Skeletal muscle satellite cell (primary cell): ENCODE data around the gene CCDC158.
A peak's percentile ranks its signal among the peaks of the same experiment; 100 is the strongest.
"Not testable (repeated sequence)": the region's sequence is repeated elsewhere in the genome, so short reads cannot be mapped to it uniquely, and the experiment has no call there.

ENCODE experiments used
- H3K27me3 ChIP-seq: 2 replicates; pipeline ENCODE4 v1.7.0; 2013; ENCODE audit warnings: low read length; ENCODE audit not compliant: control insufficient read depth, insufficient read depth
- H3K36me3 ChIP-seq: 2 replicates; pipeline ENCODE4 v1.7.0; 2013; ENCODE audit warnings: mild to moderate bottlenecking, control low read depth, low read length; ENCODE audit not compliant: insufficient read depth
- H3K4me1 ChIP-seq: 2 replicates; pipeline ENCODE4 v1.7.0; 2013; ENCODE audit warnings: low read length; ENCODE audit not compliant: control insufficient read depth, insufficient read depth
- H3K4me2 ChIP-seq: 2 replicates; pipeline ENCODE4 v1.7.0; 2013; ENCODE audit warnings: mild to moderate bottlenecking, low read length
- H3K4me3 ChIP-seq: 2 replicates; pipeline ENCODE4 v1.7.0; 2013; ENCODE audit warnings: low read length
- H3K9ac ChIP-seq: 2 replicates; pipeline ENCODE4 v1.7.0; 2013; ENCODE audit warnings: mild to moderate bottlenecking, low read depth, low read length, moderate library complexity
- H3K9me3 ChIP-seq: replicated peaks from 2 replicates; pipeline ENCODE4 v1.7.0; 2013; ENCODE audit warnings: mild to moderate bottlenecking, control low read depth, low read length

CCDC158 gene

GRCh38 chr4:76426272-76426671 lies 5.3 kb upstream of the CCDC158 start:
- H3K36me3 ChIP-seq, result no peaks in the 10 kb centered on the region
- no peak overlapping the region for H3K4me2 ChIP-seq
- H3K27me3 ChIP-seq, result peaks cover 13% of the 10 kb centered on the region
- no peaks in the 10 kb centered on the region for H3K4me1 ChIP-seq
- H3K9ac ChIP-seq, result no peak overlapping the region
- H3K9me3 ChIP-seq, result no peaks in the 10 kb centered on the region
- no peak overlapping the region for H3K4me3 ChIP-seq

GRCh38 chr4:76423159-76423558 lies 2.2 kb upstream of the CCDC158 start:
- H3K4me1 ChIP-seq, H3K9me3 ChIP-seq, H3K4me2 ChIP-seq, H3K36me3 ChIP-seq, H3K4me3 ChIP-seq, H3K9ac ChIP-seq: not testable (repeated sequence)
- H3K27me3 ChIP-seq, result peaks cover 11% of the 10 kb centered on the region

DNA sequence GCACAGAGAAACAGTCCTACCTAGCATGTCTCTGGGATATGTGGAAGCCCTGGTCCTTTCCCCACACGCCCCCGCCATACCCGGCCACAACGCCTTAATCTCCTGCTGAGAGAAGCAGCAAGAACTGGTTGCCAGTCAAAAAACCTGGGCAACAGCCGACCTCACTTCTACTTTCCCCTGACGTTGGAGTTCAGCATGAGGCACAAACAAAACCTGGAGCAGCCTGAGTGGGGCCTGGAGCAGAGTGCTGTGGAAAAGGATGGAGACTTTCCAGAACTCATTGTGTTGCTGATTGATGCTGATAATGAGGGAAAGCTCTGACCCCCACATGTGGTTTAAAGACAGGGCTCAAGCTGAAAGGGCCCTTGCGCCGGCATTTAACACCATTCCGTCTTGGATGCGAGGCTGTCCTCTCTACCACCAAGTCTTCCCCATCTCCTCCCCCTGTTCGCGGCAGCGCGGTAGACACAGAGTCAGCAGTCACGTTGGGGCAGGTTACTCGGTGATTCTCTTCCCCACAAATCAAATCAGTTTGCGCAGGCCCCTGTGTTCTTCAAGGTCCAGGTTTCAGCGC lies 666 bp downstream of the CCDC158 start:
- Histone ChIP-seq H3K9ac (no peak overlapping the region), H3K4me1 (no peaks in the 10 kb centered on the region), H3K9me3 (no peaks in the 10 kb centered on the region), H3K36me3 (no peaks in the 10 kb centered on the region), H3K4me3 (no peak overlapping the region), H3K4me2 (peak overlapping the region; percentile 75), H3K27me3 (peaks cover 6% of the 10 kb centered on the region)

DNA sequence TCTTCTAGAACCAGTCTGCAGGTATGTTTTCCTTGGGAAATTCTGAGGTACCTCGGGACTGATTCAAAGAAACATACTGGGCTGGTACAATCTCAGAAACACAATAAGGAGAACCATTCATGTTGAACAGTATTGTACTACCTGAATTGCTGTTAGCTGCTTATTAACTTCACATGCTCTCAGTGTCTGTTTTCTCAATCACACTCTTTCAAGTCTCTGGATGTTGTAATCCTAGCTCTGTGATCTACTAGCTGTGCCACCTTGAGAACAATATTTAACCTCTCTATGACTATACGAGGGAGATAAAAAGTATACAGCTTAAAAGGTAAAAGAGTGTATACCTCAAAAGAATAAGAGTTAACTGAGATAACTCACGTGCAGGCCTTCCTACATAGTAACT lies 10.3 kb downstream of the CCDC158 start:
- Histone ChIP-seq H3K9me3 (no peaks in the 10 kb centered on the region), H3K4me3 (no peak overlapping the region), H3K27me3 (no peaks in the 10 kb centered on the region), H3K9ac (no peak overlapping the region), H3K4me2 (no peak overlapping the region), H3K36me3 (no peaks in the 10 kb centered on the region), H3K4me1 (no peaks in the 10 kb centered on the region)

DNA sequence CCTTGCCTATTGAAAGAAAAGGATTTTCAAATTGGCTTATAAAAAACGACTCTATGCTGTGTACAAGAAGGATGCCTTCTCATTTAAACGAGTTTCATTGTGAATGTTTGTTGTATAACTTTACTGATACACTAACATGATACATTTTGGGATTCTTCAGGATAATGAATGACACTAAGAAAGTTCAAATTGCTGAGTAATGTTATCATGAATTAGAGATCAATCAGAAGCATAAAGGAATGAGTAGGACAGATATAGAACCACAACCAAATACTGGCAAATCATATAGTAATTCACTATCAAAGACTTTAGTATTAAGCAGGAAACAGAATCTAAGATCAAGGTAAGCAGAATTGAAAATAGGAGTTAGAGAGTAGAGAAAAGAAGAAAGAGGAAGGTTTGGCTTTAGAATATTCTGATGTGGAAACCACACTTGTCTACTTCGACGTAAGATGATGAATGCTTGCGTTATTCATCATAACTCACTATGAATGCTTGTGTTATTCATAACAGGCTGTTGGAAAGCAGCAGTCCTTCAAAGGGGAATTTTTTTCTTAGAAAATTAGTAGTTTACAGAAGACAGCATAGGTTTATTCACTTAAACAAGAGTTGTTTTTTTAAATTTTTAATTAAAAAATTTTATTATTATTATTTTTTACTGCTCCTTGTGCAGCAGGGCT lies 13.4 kb downstream of the CCDC158 start:
- H3K4me2 ChIP-seq, result no peak overlapping the region

GRCh38 chr4:76406081-76406480 lies 14.9 kb downstream of the CCDC158 start:
- no peak overlapping the region for H3K9ac ChIP-seq
- no peaks in the 10 kb centered on the region for H3K4me1 ChIP-seq
- no peaks in the 10 kb centered on the region for H3K36me3 ChIP-seq
- no peak overlapping the region for H3K4me2 ChIP-seq
- no peaks in the 10 kb centered on the region for H3K9me3 ChIP-seq
- H3K27me3 ChIP-seq, result peaks cover 24% of the 10 kb centered on the region
- no peak overlapping the region for H3K4me3 ChIP-seq

More for the DNA sequence above, 13.4 kb downstream of the CCDC158 start:
- no peaks in the 10 kb centered on the region for H3K4me1 ChIP-seq
- H3K36me3 ChIP-seq, result no peaks in the 10 kb centered on the region
- no peak overlapping the region for H3K4me3 ChIP-seq
- H3K27me3 ChIP-seq, result peaks cover 14% of the 10 kb centered on the region
- no peaks in the 10 kb centered on the region for H3K9me3 ChIP-seq
- no peak overlapping the region for H3K9ac ChIP-seq

DNA sequence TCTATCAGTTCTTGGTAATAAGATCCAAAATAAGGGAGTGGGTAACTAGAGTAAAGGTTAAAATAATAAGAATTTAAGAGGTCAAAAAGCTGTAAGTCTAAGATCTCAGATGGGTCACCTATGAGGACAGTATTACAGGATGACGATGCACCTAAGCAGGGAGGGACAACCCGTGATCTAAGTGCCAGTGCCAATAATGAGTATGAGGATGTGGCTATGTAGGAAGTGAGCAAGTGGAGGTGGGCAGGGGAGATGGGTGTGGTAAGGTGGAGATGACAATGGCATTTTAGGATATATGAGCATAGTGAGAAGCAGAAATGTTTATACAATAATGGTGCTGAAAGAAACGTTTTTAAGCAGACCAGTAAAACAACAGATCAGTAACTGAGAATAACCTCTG lies 19.3 kb downstream of the CCDC158 start:
- Histone ChIP-seq H3K9ac (no peak overlapping the region), H3K36me3 (no peaks in the 10 kb centered on the region), H3K4me1 (no peaks in the 10 kb centered on the region), H3K4me3 (no peak overlapping the region), H3K9me3 (no peaks in the 10 kb centered on the region), H3K4me2 (no peak overlapping the region), H3K27me3 (peaks cover 29% of the 10 kb centered on the region)

DNA sequence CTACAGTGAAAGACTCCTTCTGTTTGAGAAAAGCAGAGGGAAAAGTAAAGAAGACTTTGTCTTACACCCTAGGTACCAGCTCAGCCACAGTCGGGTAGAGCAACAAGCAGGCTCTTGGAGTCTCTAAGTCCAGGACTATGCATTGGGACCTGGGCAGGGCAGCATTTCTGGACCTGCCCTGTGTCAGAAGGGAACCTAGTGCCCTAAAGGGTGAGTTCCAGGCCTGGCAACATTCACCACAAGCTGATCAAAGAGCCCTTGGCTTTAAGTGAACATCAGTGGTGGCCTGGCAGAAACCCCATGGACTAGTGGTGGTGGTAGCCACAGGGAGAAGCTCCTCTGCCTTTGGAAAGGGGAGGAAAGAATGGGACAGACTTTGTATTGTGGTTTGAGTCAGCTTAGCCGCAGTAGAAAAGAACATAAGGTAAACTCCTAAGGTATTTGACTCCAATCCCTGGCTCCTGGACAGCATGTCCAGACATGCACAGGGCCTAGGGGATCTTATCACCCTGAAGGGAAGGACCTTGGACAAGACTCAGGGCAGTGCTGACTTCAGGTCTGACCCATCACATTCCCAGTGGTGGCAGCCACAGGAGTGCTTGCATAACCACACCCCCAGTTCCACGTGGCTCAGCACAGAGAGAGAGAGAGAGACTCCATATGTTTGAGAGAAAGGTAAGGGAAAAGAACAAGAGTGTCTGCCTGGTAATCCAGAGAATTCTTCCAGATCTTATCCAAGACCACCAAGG lies 32.6 kb downstream of the CCDC158 start:
- Histone ChIP-seq H3K4me3 (no peak overlapping the region), H3K9me3 (no peaks in the 10 kb centered on the region), H3K4me2 (no peak overlapping the region), H3K27me3 (peaks cover 8% of the 10 kb centered on the region), H3K9ac (no peak overlapping the region), H3K4me1 (no peaks in the 10 kb centered on the region), H3K36me3 (no peaks in the 10 kb centered on the region)

GRCh38 chr4:76386566-76387305 lies 34.2 kb downstream of the CCDC158 start:
- H3K4me3 ChIP-seq, result no peak overlapping the region
- H3K36me3 ChIP-seq, result no peaks in the 10 kb centered on the region
- H3K9me3 ChIP-seq, result no peaks in the 10 kb centered on the region
- H3K27me3 ChIP-seq, result peaks cover 7% of the 10 kb centered on the region
- no peak overlapping the region for H3K9ac ChIP-seq
- H3K4me2 ChIP-seq, result no peak overlapping the region
- H3K4me1 ChIP-seq, result no peaks in the 10 kb centered on the region

DNA sequence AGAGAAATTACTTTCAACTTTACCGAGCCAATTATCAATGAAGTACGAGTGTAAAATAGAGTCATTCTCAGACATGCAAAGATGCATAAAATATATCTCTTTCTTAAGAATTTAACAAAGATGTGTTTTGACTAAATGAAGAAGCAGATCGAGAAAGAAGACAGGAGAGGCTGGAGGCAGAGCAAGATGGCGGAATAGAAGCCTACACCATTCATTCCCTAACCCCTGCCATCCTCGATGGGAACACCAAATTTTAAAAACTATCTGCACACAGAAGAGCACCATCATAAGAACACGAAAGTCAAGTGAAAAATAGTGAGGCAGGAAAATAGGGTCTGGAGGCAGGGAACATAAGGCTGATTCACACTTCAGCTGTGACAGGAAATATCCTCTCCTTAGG lies 35.0 kb downstream of the CCDC158 start:
- Histone ChIP-seq H3K4me1 (no peaks in the 10 kb centered on the region), H3K9me3 (no peaks in the 10 kb centered on the region), H3K27me3 (peaks cover 7% of the 10 kb centered on the region), H3K36me3 (no peaks in the 10 kb centered on the region), H3K9ac (no peak overlapping the region), H3K4me3 (no peak overlapping the region), H3K4me2 (no peak overlapping the region)

GRCh38 chr4:76384052-76384451 lies 36.9 kb downstream of the CCDC158 start:
- H3K4me1 ChIP-seq, result no peaks in the 10 kb centered on the region

More at GRCh38 chr4:76384052-76384451, 36.9 kb downstream of the CCDC158 start:
- Histone ChIP-seq H3K9me3 (no peaks in the 10 kb centered on the region), H3K4me3 (no peak overlapping the region), H3K27me3 (peaks cover 4% of the 10 kb centered on the region), H3K9ac (no peak overlapping the region), H3K36me3 (no peaks in the 10 kb centered on the region), H3K4me2 (no peak overlapping the region)
